ENCODE data around the gene PTPN14.

The PTPN14 gene

GRCh38 chr1:214471458-214471857 is 79.9 kb downstream of the PTPN14 start:
- Mint-ChIP-seq H3K4me3 (no peak overlapping the region), H3K36me3 (ENCODE audit: insufficient read depth) (peaks cover 2% of the 10 kb centered on the region), H3K27me3 (peaks cover 60% of the 10 kb centered on the region), H3K4me1 (no peaks in the 10 kb centered on the region), H3K27ac (ENCODE audit: low read depth) (no peak overlapping the region), H3K9me3 (no peaks in the 10 kb centered on the region)
- ATAC-seq (replicated peaks; ENCODE audit: extremely low read depth, poor library complexity, severe bottlenecking) (no peak), DNase-seq (ENCODE audit: low spot score in 2 of 2) (no peak)

DNA sequence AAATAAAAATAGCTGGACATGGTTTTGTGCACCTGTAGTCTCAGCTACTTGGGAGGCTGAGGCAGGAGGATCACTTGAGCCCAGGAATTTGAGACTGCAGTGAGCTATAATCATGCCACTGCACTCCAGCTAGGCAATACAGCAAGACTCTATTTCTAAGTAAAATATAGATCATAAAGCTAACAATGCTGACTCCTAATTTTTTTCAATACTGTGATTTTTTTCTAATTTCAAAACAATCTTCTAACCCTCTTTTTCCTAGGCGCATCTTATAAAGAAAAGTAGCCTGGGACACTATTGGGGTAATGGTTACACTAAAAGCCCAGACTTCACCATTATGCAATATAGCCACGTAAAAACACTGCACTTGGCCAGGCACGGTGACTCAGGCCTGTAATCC is 81.3 kb downstream of the PTPN14 start:
- H3K27me3 Mint-ChIP-seq: peaks cover 47% of the 10 kb centered on the region
- no peak for ATAC-seq (replicated peaks; ENCODE audit: extremely low read depth, poor library complexity, severe bottlenecking)
- peaks cover 2% of the 10 kb centered on the region for H3K36me3 Mint-ChIP-seq (ENCODE audit: insufficient read depth)
- DNase-seq (ENCODE audit: low spot score in 2 of 2): no peak
- no peaks in the 10 kb centered on the region for H3K9me3 Mint-ChIP-seq
- H3K4me1 Mint-ChIP-seq: no peaks in the 10 kb centered on the region
- no peak overlapping the region for H3K27ac Mint-ChIP-seq (ENCODE audit: low read depth)
- no peak overlapping the region for H3K4me3 Mint-ChIP-seq

GRCh38 chr1:214469290-214469689 is 82.1 kb downstream of the PTPN14 start:
- peaks cover 46% of the 10 kb centered on the region for H3K27me3 Mint-ChIP-seq
- H3K4me1 Mint-ChIP-seq: no peaks in the 10 kb centered on the region
- H3K36me3 Mint-ChIP-seq (ENCODE audit: insufficient read depth): peaks cover 2% of the 10 kb centered on the region
- H3K27ac Mint-ChIP-seq (ENCODE audit: low read depth): no peak overlapping the region
- H3K4me3 Mint-ChIP-seq: no peak overlapping the region
- ATAC-seq (replicated peaks; ENCODE audit: extremely low read depth, poor library complexity, severe bottlenecking) (no peak), DNase-seq (ENCODE audit: low spot score in 2 of 2) (no peak)
- no peaks in the 10 kb centered on the region for H3K9me3 Mint-ChIP-seq

DNA sequence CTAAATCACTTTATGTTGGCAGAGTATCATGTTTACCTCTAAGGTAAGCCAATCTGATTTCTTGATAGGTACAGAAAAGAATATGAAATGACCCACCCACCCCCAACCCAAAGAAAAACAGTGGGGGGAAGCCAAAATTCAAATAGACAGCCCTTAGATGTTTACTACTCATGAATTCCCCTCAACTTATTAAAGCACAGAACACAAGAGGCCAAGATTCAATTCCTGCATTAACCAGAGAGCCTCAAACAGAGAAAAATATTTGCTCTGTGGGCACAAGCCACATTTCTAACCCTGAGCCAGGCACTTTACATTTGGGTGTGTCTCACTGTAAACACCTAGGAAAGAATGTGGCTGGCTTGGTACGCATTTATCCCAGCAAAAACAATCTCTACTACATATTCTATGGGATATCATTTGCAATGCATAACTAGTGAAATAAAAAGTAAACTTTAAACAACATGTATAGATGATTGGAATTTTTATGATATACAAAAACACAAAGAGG is 84.3 kb downstream of the PTPN14 start:
- Mint-ChIP-seq H3K27ac (ENCODE audit: low read depth) (no peak overlapping the region), H3K4me1 (no peaks in the 10 kb centered on the region), H3K36me3 (ENCODE audit: insufficient read depth) (peaks cover 2% of the 10 kb centered on the region), H3K9me3 (no peaks in the 10 kb centered on the region), H3K27me3 (peaks cover 37% of the 10 kb centered on the region), H3K4me3 (no peak overlapping the region)
- ATAC-seq (replicated peaks; ENCODE audit: extremely low read depth, poor library complexity, severe bottlenecking) (no peak), DNase-seq (ENCODE audit: low spot score in 2 of 2) (no peak)

DNA sequence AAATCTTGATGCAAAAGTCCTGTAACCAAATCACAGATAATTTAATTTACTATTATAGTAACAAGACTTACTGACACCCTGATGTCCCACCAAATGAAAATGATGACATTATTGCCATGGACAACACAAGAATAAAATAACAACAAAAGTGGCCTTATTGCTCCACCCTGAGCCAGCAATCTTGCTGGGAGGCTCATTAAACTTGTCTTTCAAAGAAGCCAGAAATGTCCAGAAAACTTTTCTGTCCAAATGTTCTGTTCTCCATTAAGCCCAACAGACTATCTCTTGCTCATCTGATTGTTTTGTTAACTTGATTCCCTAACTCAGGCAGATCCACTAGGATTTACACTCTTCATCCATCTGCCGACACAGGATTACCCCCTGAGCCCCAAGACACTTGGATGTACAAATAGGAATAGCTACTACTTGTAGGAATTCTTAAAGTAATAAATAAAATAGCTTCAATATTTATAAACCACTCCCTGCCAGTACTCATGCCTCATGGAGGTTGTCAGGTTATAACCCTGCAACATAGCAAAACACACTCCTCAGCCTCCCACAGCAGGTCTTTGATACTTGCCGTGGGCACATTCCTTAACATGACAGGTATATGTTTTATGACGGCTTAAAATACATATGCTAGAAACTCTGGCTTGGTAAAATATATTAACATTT is 84.9 kb downstream of the PTPN14 start:
- Mint-ChIP-seq H3K36me3 (ENCODE audit: insufficient read depth) (no peaks in the 10 kb centered on the region), H3K4me3 (no peak overlapping the region), H3K9me3 (no peaks in the 10 kb centered on the region), H3K4me1 (no peaks in the 10 kb centered on the region), H3K27ac (ENCODE audit: low read depth) (no peak overlapping the region), H3K27me3 (peaks cover 33% of the 10 kb centered on the region)
- ATAC-seq (replicated peaks; ENCODE audit: extremely low read depth, poor library complexity, severe bottlenecking): no peak
- DNase-seq (ENCODE audit: low spot score in 2 of 2): no peak

- DNase-seq (ENCODE audit: low spot score in 2 of 2) (no peak), ATAC-seq (replicated peaks; ENCODE audit: extremely low read depth, poor library complexity, severe bottlenecking) (no peak)
- no peaks in the 10 kb centered on the region for H3K36me3 Mint-ChIP-seq (ENCODE audit: insufficient read depth)
- H3K4me3 Mint-ChIP-seq: no peak overlapping the region
- H3K27ac Mint-ChIP-seq (ENCODE audit: low read depth): no peak overlapping the region
- no peaks in the 10 kb centered on the region for H3K4me1 Mint-ChIP-seq
- H3K27me3 Mint-ChIP-seq: peaks cover 33% of the 10 kb centered on the region
- no peaks in the 10 kb centered on the region for H3K9me3 Mint-ChIP-seq
Observed at GRCh38 chr1:214464445-214465287, 86.7 kb downstream of the PTPN14 start.

- peaks cover 23% of the 10 kb centered on the region for H3K27me3 Mint-ChIP-seq
- H3K4me3 Mint-ChIP-seq: no peak overlapping the region
- no peaks in the 10 kb centered on the region for H3K4me1 Mint-ChIP-seq
- no peaks in the 10 kb centered on the region for H3K36me3 Mint-ChIP-seq (ENCODE audit: insufficient read depth)
- no peaks in the 10 kb centered on the region for H3K9me3 Mint-ChIP-seq
- DNase-seq (ENCODE audit: low spot score in 2 of 2): no peak
- ATAC-seq (replicated peaks; ENCODE audit: extremely low read depth, poor library complexity, severe bottlenecking): no peak
- no peak overlapping the region for H3K27ac Mint-ChIP-seq (ENCODE audit: low read depth)
Observed at GRCh38 chr1:214463596-214463995, 87.8 kb downstream of the PTPN14 start.

DNA sequence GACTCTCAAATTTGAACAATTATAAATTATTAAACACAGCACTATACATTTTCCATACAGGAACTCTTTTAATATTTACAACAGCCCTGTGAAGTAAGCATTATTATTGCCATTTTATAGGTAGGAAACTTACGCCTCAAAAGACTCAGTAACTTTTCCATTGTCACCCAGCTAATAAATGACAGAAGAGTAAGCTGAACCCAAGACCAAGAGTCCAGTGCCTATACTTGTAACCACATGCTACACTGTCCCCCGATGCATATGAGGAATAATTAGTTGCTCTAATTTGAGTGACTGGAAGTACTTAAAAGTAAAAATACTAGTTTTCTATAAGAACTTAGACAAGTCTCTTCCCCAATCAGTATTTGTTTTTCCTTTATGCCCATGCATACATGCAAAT is 88.5 kb downstream of the PTPN14 start:
- H3K36me3 Mint-ChIP-seq (ENCODE audit: insufficient read depth): no peaks in the 10 kb centered on the region
- ATAC-seq (replicated peaks; ENCODE audit: extremely low read depth, poor library complexity, severe bottlenecking) (no peak), DNase-seq (ENCODE audit: low spot score in 2 of 2) (no peak)
- no peaks in the 10 kb centered on the region for H3K4me1 Mint-ChIP-seq
- no peaks in the 10 kb centered on the region for H3K9me3 Mint-ChIP-seq
- H3K27ac Mint-ChIP-seq (ENCODE audit: low read depth): no peak overlapping the region
- peaks cover 16% of the 10 kb centered on the region for H3K27me3 Mint-ChIP-seq
- no peak overlapping the region for H3K4me3 Mint-ChIP-seq

GRCh38 chr1:214461305-214461704 is 90.1 kb downstream of the PTPN14 start:
- Mint-ChIP-seq H3K27ac (ENCODE audit: low read depth) (no peak overlapping the region), H3K4me3 (no peak overlapping the region), H3K27me3 (peaks cover 10% of the 10 kb centered on the region), H3K4me1 (no peaks in the 10 kb centered on the region), H3K36me3 (ENCODE audit: insufficient read depth) (no peaks in the 10 kb centered on the region), H3K9me3 (no peaks in the 10 kb centered on the region)
- DNase-seq (ENCODE audit: low spot score in 2 of 2) (no peak), ATAC-seq (replicated peaks; ENCODE audit: extremely low read depth, poor library complexity, severe bottlenecking) (no peak)

- Mint-ChIP-seq H3K27me3 (peaks cover 10% of the 10 kb centered on the region), H3K36me3 (ENCODE audit: insufficient read depth) (no peaks in the 10 kb centered on the region), H3K9me3 (no peaks in the 10 kb centered on the region), H3K27ac (ENCODE audit: low read depth) (no peak overlapping the region), H3K4me3 (no peak overlapping the region), H3K4me1 (peaks cover under 1% of the 10 kb centered on the region)
- no peak for ATAC-seq (replicated peaks; ENCODE audit: extremely low read depth, poor library complexity, severe bottlenecking)
- no peak for DNase-seq (ENCODE audit: low spot score in 2 of 2)
Observed at GRCh38 chr1:214460304-214460916, 91.0 kb downstream of the PTPN14 start.

DNA sequence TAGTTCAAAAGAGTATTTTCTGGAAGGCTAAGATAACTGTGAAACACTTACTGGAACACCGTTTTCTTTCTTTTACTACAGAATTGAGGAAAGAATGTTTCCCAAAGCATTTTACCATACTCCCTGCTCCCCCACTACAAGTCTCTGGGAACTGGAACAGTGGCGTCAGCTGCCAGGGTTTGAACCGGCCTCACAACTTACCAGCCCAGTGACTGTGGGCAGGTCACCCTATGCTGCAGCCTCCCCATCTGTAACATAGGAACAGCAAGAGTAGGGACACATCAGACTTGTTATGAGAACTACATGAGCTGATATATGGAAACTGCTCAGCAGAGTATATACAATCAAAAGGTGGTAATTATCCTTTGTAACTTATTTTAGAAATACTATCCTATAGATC is 91.5 kb downstream of the PTPN14 start:
- Mint-ChIP-seq H3K27me3 (peaks cover 9% of the 10 kb centered on the region), H3K4me1 (peaks cover 6% of the 10 kb centered on the region), H3K9me3 (no peaks in the 10 kb centered on the region), H3K4me3 (no peak overlapping the region), H3K36me3 (ENCODE audit: insufficient read depth) (no peaks in the 10 kb centered on the region), H3K27ac (ENCODE audit: low read depth) (no peak overlapping the region)
- DNase-seq (ENCODE audit: low spot score in 2 of 2) (no peak), ATAC-seq (replicated peaks; ENCODE audit: extremely low read depth, poor library complexity, severe bottlenecking) (no peak)

DNA sequence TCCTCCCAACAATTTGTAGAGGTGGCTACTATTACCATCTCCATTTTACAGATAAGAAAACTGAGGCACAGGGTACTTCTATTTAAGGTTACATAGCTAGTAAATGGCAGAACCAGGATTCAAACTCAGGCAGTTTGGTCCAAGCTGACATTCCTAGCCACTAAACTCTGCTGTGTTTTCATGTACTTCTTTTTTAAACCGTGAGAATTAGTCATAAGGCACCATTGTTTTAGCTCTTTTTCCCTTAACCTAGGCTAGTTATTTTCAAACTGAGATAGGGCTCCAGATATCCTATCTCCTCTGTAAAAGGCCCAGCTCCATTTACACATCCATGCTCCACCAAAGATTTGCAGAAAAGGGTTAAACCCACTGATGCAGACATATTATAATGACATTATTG is 92.9 kb downstream of the PTPN14 start:
- DNase-seq (ENCODE audit: low spot score in 2 of 2) (no peak), ATAC-seq (replicated peaks; ENCODE audit: extremely low read depth, poor library complexity, severe bottlenecking) (no peak)
- H3K27ac Mint-ChIP-seq (ENCODE audit: low read depth): no peak overlapping the region
- no peaks in the 10 kb centered on the region for H3K27me3 Mint-ChIP-seq
- H3K9me3 Mint-ChIP-seq: no peaks in the 10 kb centered on the region
- H3K4me1 Mint-ChIP-seq: peaks cover 6% of the 10 kb centered on the region
- H3K4me3 Mint-ChIP-seq: no peak overlapping the region
- H3K36me3 Mint-ChIP-seq (ENCODE audit: insufficient read depth): no peaks in the 10 kb centered on the region
